ENCODE data around the gene MTRF1L.

DNA sequence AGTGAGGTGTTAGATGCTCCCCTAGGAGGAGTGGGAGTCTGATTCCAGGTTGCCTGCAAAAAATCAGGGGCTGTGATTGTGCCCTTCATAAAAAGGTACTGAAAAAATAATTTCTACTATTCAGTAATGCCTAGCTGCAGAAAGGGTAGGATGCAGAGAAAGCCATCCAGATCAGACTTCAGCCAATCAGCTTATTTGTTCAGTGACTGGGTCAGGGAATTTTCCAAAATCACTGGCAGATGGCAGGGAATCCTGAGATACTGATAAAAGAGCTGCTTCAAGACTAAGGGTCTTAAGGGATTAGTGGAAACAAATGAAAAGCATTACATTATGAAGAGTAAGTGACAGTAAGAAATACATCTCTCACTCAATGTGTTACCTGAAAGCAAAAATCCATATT lies 42.8 kb upstream of the MTRF1L start:
- TF ChIP-seq GATA1 (IDR thresholded peaks at IDR 0.05; ENCODE audit: low read depth, low read length) (no peak), POLR2A (IDR thresholded peaks at IDR 0.05; ENCODE audit: low read length) (no peak)

Data from erythroblast (primary cell).